Coronary artery (tissue), 2 donors: Measurements from ENCODE around the gene RUFY1.
A peak's percentile ranks its signal among the peaks of the same experiment; 100 is the strongest.

Experiments
- DNase-seq: peaks from one replicate; pipeline ENCODE4 v3.0.0-alpha.2; 2017; ENCODE audit warnings: low spot score
- H3K27ac ChIP-seq, 2 donors: fragments of 200-600 bp; sonication (generic); one replicate each; pipeline ENCODE4 v1.5.1; 2016 to 2019
- H3K4me3 ChIP-seq: fragments of 200-600 bp; sonication (generic); 2 replicates; pipeline ENCODE4 v1.5.1; 2016; ENCODE audit warnings: mild to moderate bottlenecking, moderate library complexity
- TF ChIP-seq, protein P1 (sequence below): fragments of 200-600 bp; sonication (generic); IDR thresholded peaks from one replicate; pipeline ENCODE4 v1.5.1; 2019; ENCODE audit warnings: antibody characterized with exemption

RUFY1 gene

DNA sequence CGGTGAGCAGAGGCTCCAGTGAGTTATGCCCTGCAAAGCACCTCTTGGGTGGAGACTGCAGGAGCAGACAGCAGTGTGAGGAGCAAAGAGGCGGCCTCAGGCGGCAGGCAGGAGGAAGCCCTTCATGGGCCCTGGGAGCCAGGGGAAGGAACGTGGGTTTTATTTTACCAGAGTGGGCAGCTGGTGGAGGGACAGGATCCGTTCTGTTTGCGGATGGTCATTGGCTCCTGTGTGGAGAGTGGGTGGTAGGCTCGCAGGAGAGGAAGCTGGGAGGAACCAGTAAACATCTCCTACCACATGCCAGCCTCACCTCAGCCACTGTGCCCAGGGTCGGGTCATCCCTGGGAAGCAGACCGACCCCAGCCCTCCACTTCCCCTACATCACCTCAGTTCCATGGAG is 48.7 kb downstream of the RUFY1 start:
- TF ChIP-seq, protein P1, sequence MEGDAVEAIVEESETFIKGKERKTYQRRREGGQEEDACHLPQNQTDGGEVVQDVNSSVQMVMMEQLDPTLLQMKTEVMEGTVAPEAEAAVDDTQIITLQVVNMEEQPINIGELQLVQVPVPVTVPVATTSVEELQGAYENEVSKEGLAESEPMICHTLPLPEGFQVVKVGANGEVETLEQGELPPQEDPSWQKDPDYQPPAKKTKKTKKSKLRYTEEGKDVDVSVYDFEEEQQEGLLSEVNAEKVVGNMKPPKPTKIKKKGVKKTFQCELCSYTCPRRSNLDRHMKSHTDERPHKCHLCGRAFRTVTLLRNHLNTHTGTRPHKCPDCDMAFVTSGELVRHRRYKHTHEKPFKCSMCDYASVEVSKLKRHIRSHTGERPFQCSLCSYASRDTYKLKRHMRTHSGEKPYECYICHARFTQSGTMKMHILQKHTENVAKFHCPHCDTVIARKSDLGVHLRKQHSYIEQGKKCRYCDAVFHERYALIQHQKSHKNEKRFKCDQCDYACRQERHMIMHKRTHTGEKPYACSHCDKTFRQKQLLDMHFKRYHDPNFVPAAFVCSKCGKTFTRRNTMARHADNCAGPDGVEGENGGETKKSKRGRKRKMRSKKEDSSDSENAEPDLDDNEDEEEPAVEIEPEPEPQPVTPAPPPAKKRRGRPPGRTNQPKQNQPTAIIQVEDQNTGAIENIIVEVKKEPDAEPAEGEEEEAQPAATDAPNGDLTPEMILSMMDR, result no peak
- Histone ChIP-seq H3K27ac (no peak overlapping the region), H3K4me3 (no peak overlapping the region)
- DNase-seq, result no peak

DNA sequence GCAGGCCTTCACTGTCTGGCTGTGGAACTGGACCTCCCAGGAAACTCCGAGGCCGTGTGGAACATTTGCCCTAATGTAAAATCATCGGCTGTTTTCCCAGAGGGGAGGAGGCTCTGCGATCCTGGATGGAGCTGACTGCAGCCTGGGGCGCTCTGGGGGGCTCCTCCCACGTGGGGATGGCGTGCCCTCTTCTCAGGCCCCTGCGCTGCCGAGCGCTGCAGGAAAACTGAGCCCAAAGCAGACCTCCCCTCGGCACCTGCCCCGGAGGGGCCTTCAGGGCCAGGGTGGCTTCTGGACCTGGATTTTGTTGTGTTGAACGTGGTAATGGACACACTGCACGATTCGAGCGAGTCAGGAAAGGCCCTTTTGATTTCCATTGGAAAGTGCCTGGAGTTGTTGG is 49.2 kb downstream of the RUFY1 start:
- DNase-seq, result no peak

DNA sequence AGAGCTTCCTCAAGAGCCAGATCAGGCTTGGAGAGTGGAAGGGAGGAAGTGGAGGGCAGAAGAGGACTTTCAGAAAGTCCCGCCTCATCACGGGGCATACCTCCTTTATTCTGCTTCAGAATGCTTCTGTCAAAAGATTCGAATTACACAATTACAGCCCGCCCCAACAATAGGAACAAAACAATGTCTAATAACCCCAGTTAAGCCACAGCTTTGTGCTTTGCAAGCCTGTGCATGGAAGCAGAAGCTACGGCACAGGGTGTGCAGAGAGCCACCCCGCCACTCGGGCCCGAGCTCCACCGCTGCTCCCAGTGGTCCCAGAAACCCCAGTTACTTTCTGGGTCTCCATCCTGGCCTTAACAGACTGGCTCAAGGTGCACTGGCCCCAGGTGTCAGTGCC is 49.6 kb downstream of the RUFY1 start:
- TF ChIP-seq, protein P1, result no peak
- no peak overlapping the region for H3K27ac ChIP-seq
- DNase-seq, result no peak

More for the DNA sequence above, 49.2 kb downstream of the RUFY1 start:
- TF ChIP-seq, protein P1, result no peak
- H3K4me3 ChIP-seq, result no peak overlapping the region
- no peak overlapping the region for H3K27ac ChIP-seq

DNA sequence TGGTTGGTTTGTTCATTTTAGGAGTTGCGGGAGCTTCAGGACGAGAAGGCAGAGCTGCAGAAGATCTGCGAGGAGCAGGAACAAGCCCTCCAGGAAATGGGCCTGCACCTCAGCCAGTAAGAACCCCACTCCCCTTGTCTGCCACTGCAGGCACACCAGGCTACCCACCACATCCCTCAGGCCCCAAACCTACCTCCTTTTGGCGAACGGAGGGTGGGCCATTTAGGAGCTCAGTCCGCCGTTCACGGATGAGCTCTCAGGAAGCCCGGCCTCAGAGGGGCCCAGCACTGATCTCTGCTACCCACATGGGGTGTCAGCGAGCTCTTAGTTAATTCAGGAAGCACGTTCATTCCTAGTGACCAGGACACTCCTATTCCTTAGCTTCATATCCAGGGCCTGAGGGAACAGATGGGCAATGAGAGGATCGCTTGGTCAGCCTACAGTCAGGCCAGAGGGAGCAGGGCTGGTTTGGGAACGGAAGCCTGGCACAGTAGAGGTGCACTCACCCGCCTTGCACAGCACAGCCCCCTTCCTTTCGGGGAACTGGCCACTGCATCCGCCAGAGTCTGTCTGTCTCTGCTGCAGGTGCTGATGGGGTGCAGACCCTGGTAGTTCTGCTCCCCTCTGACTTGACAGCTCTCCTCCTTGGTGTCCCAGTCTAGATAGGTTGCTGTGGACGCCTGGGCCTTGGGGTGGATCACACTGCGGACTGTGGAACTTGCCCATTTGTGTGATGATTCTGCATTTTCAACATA is 51.7 kb downstream of the RUFY1 start:
- H3K27ac ChIP-seq, result no peak overlapping the region
- H3K4me3 ChIP-seq, result no peak overlapping the region
- no peak for DNase-seq
- TF ChIP-seq, protein P1, result no peak

More for the DNA sequence above, 49.6 kb downstream of the RUFY1 start:
- no peak overlapping the region for H3K4me3 ChIP-seq

DNA sequence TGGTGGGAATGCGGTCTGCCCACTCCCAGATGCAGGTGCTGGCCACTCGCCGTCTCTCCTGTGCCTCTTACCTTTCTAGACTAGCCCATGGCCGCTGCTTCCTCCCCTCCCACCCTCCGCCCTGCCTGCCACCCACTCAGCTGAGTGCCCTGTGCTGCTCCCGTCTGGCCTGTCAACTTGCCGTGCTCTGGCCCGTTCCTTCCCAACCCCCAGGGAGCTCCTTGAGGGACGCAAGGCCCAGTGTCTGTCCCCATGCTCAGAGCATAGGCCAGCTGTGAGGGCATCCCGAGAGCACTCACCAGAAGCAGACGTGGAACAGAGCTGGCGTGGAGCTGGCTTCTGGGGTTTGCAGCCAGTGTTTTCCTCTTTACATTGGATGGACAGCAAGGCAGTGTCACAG is 53.0 kb downstream of the RUFY1 start:
- no peak for DNase-seq
- Histone ChIP-seq H3K27ac (no peak overlapping the region), H3K4me3 (no peak overlapping the region)
- TF ChIP-seq, protein P1, result no peak

DNA sequence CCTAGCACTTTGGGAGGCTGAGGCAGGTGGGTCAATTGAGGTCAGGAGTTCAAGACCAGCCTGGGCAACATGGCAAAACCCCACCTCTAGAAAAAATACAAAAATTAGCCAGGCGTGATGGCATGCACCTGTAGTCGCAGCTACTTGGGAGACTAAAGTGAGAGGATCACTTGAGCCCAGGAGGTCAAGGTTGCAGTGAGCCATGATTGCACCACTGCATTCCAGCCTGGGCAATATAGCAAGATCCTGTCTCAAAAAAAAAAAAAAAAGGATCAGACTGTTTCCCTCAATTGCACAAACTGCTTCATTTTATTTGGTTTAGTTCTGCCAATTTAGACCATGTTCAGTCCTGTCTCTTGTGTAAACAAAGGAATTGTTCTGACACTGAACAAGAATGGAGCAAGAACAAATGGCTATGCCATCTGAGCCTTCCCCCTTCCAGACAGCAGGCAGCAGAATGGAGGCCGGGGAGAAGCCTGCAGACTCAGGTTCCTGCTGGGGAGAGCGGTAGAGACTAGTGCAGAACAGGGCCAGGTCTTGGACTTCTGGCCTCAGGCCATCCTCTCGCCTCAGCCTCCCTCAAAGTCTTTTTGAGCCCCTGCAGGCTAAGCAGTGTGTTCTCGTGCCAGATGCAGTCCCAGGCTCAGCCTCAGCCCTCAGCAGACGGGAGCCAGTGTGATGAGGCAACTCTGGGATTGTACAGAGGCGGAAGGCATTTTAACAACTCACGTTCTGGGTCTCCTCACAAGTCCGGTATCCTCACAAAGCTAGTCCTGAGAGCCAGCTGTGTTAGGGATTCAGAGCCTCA is 54.9 kb downstream of the RUFY1 start:
- TF ChIP-seq, protein P1, result no peak
- H3K4me3 ChIP-seq, result no peak overlapping the region
- peak overlapping the region in 1 of 2 donors; percentile 13 for H3K27ac ChIP-seq
- DNase-seq, result no peak
